ENCODE data around the gene CACNA2D3.

- TF ChIP-seq, protein P1, sequence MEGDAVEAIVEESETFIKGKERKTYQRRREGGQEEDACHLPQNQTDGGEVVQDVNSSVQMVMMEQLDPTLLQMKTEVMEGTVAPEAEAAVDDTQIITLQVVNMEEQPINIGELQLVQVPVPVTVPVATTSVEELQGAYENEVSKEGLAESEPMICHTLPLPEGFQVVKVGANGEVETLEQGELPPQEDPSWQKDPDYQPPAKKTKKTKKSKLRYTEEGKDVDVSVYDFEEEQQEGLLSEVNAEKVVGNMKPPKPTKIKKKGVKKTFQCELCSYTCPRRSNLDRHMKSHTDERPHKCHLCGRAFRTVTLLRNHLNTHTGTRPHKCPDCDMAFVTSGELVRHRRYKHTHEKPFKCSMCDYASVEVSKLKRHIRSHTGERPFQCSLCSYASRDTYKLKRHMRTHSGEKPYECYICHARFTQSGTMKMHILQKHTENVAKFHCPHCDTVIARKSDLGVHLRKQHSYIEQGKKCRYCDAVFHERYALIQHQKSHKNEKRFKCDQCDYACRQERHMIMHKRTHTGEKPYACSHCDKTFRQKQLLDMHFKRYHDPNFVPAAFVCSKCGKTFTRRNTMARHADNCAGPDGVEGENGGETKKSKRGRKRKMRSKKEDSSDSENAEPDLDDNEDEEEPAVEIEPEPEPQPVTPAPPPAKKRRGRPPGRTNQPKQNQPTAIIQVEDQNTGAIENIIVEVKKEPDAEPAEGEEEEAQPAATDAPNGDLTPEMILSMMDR (conservative IDR thresholded peaks at IDR 0.05 in 1 of 2, IDR thresholded peaks at IDR 0.05 in 1 of 2; ENCODE audit: extremely low read depth in 1 of 2, insufficient read depth in 1 of 2, low read depth in 1 of 2, low read length in 2 of 2) = no peak
- no peak for TF ChIP-seq EZH2 (IDR thresholded peaks at IDR 0.05; ENCODE audit: borderline replicate concordance, low read length)
These were observed 569.0 kb downstream of the CACNA2D3 start for GRCh38 chr3:54691289-54691771.
